Measurements from ENCODE around the gene GJA1.
"Not testable (repeated sequence)": the region's sequence is repeated elsewhere in the genome, so short reads cannot be mapped to it uniquely, and the experiment has no call there.

The GJA1 gene

GRCh38 chr6:121413879-121414278 lies 21.6 kb upstream of the GJA1 start:
- 89% methylated on average over 2 of the region's 2 CpGs for WGBS
- Histone ChIP-seq H3K9ac (ENCODE audit: low read depth, low read length) (no peak overlapping the region), H3K27ac (ENCODE audit: low read depth, low read length) (no peak overlapping the region), H3K36me3 (ENCODE audit: insufficient read depth, low read length) (no peaks in the 10 kb centered on the region), H3K4me1 (ENCODE audit: insufficient read depth, low read length) (no peaks in the 10 kb centered on the region), H3K4me3 (ENCODE audit: low read length) (no peak overlapping the region), H3K27me3 (ENCODE audit: insufficient read depth, low read length) (no peaks in the 10 kb centered on the region), H3K9me3 (ENCODE audit: insufficient read depth, low read depth, low read length) (no peaks in the 10 kb centered on the region)

DNA sequence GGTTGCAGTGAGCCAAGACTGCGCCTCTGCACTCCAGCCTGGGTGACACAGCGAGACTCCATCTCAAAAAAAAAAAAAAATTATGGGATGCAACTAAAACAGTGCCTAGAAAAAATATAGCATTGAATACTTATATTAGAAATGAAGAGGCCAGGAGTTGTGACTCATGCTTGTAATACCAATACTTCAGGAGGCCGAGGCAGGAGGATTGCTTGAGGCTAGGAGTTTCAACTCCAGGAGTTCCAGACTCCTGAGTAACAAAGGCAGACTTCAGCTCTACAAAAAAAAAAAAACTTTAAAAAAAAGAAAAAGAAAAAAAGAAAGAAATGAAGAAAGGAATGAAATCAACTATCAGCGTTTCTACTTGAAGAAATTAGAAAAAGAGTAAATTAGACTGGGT lies 17.1 kb upstream of the GJA1 start:
- Histone ChIP-seq H3K27ac (ENCODE audit: low read depth, low read length) (no peak overlapping the region), H3K9me3 (ENCODE audit: insufficient read depth, low read depth, low read length) (no peaks in the 10 kb centered on the region), H3K36me3 (ENCODE audit: insufficient read depth, low read length) (no peaks in the 10 kb centered on the region), H3K4me1 (ENCODE audit: insufficient read depth, low read length) (no peaks in the 10 kb centered on the region), H3K9ac (ENCODE audit: low read depth, low read length) (no peak overlapping the region), H3K4me3 (ENCODE audit: low read length) (no peak overlapping the region), H3K27me3 (ENCODE audit: insufficient read depth, low read length) (no peaks in the 10 kb centered on the region)
- WGBS, result 94% methylated on average over 3 of the region's 4 CpGs

GRCh38 chr6:121426686-121427085 lies 8.8 kb upstream of the GJA1 start:
- no peak overlapping the region for H3K9ac ChIP-seq (ENCODE audit: low read depth, low read length)
- WGBS, result 97% methylated on average over 2 of the region's 3 CpGs
- no peak overlapping the region for H3K4me3 ChIP-seq (ENCODE audit: low read length)
- H3K9me3 ChIP-seq (ENCODE audit: insufficient read depth, low read depth, low read length), result no peaks in the 10 kb centered on the region
- no peaks in the 10 kb centered on the region for H3K27me3 ChIP-seq (ENCODE audit: insufficient read depth, low read length)
- H3K27ac ChIP-seq (ENCODE audit: low read depth, low read length), result no peak overlapping the region
- H3K4me1 ChIP-seq (ENCODE audit: insufficient read depth, low read length), result peaks cover 15% of the 10 kb centered on the region
- H3K36me3 ChIP-seq (ENCODE audit: insufficient read depth, low read length), result no peaks in the 10 kb centered on the region

DNA sequence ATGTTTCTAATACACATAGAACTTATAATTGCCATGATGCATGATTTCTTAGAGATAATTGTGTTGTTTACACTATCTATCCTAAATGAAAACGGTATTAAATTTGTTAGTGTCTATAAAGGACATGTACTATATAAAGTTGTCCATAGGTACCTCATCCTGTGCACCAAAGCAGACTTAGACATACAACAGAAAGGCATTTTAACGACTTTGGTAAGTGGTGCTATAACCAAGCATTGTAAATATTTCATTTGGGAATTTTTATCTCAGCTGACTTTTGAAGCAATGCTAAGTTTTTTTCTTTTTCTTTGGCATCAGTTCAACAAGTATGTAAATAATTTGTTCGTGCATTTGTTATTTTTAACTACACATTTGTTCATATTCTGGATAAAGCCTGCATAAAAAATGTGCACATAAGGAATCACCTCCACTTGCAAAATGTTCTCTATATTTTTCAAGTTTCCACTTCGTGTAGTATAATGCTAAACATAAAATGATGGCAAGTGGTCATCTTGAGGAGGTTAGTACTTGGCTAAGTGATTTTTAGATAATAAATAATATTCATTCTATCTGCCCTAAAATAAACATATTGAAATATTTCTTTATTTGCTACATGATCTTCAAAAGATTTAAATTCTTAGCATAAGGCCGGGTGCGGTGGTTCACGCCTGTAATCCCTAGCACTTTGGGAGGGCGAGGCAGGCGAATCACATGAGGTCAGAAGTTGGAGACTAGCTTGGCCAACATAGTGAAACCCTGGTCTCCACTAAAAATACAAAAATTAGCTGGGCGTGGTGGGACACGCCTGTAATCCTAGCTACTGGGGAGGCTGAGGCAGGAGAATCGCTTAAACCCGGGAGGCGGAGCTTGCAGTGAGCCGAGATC lies 6.3 kb upstream of the GJA1 start:
- WGBS, result 95% methylated on average over 13 of the region's 15 CpGs
- Histone ChIP-seq H3K27ac (ENCODE audit: low read depth, low read length) (no peak overlapping the region), H3K4me1 (ENCODE audit: insufficient read depth, low read length) (peaks cover 30% of the 10 kb centered on the region), H3K9ac (ENCODE audit: low read depth, low read length) (no peak overlapping the region), H3K36me3 (ENCODE audit: insufficient read depth, low read length) (no peaks in the 10 kb centered on the region), H3K27me3 (ENCODE audit: insufficient read depth, low read length) (no peaks in the 10 kb centered on the region), H3K9me3 (ENCODE audit: insufficient read depth, low read depth, low read length) (no peaks in the 10 kb centered on the region), H3K4me3 (ENCODE audit: low read length) (no peak overlapping the region)

- Histone ChIP-seq H3K4me1 (ENCODE audit: insufficient read depth, low read length) (peaks cover 43% of the 10 kb centered on the region), H3K27ac (ENCODE audit: low read depth, low read length) (peak overlapping the region; percentile 96), H3K36me3 (ENCODE audit: insufficient read depth, low read length) (no peaks in the 10 kb centered on the region), H3K4me3 (ENCODE audit: low read length) (peak overlapping the region; percentile 31), H3K9ac (ENCODE audit: low read depth, low read length) (peak overlapping the region; percentile 51), H3K27me3 (ENCODE audit: insufficient read depth, low read length) (no peaks in the 10 kb centered on the region), H3K9me3 (ENCODE audit: insufficient read depth, low read depth, low read length) (no peaks in the 10 kb centered on the region)
- 2% methylated on average over 7 of the region's 10 CpGs for WGBS
Measured at GRCh38 chr6:121430514-121431460, 4.7 kb upstream of the GJA1 start.

- not testable (repeated sequence) for H3K36me3 ChIP-seq (ENCODE audit: insufficient read depth, low read length); H3K9me3 ChIP-seq (ENCODE audit: insufficient read depth, low read depth, low read length); H3K27me3 ChIP-seq (ENCODE audit: insufficient read depth, low read length); H3K4me3 ChIP-seq (ENCODE audit: low read length)
- WGBS, result 89% methylated on average over 6 of the region's 6 CpGs
- Histone ChIP-seq H3K4me1 (ENCODE audit: insufficient read depth, low read length) (peaks cover 43% of the 10 kb centered on the region), H3K27ac (ENCODE audit: low read depth, low read length) (peak overlapping the region; percentile 96), H3K9ac (ENCODE audit: low read depth, low read length) (peak overlapping the region; percentile 51; the same call in 1 of the 2 replicates)
Measured at GRCh38 chr6:121431776-121432175, 3.7 kb upstream of the GJA1 start.

DNA sequence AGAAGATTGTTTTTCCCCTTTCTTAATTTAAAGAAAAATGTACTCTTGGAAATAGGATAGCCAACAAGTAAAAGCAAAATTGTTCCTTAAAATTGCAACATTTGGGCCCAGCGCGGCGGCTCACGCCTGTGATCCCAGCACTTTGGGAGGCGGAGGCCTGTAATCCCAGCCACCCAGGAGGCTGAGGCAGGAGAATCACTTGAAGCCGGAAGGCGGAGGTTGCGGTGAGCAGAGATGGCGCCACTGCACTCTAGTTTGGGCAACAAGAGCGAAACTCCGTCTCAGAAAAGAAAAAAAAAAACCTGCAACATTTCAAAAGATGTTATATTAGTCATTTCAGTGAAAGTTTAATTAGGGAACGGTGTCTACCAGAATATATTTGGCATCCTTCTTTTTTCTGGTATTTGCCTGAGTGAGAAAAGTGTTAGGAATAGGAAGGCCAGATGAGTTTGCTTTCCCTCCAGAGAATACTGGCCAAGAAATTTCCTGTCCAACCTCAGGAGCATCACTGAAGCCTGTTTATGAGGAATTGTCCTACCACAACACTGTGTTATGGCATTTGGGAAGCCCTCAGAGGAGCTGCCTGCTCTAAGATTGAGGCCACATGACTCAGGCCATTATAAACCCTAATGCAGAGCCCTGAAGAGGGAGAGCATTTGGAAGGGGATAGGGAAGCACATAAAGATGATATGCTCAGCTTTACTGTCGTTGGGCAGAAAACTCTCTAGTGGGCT lies 1.2 kb upstream of the GJA1 start:
- peaks cover 4% of the 10 kb centered on the region for H3K36me3 ChIP-seq (ENCODE audit: insufficient read depth, low read length)
- 84% methylated on average over 13 of the region's 13 CpGs for WGBS
- peaks cover 45% of the 10 kb centered on the region for H3K4me1 ChIP-seq (ENCODE audit: insufficient read depth, low read length)
- 0 out of 2 replicates have a peak overlapping the region, but pooled peaks have one; percentile 99 for H3K4me3 ChIP-seq (ENCODE audit: low read length)
- H3K9ac ChIP-seq (ENCODE audit: low read depth, low read length), result peak overlapping the region; percentile 100; the same call in 1 of the 2 replicates
- H3K27ac ChIP-seq (ENCODE audit: low read depth, low read length), result peak overlapping the region; percentile 99; the same call in 1 of the 2 replicates
- no peaks in the 10 kb centered on the region for H3K27me3 ChIP-seq (ENCODE audit: insufficient read depth, low read length)
- no peaks in the 10 kb centered on the region for H3K9me3 ChIP-seq (ENCODE audit: insufficient read depth, low read depth, low read length)

DNA sequence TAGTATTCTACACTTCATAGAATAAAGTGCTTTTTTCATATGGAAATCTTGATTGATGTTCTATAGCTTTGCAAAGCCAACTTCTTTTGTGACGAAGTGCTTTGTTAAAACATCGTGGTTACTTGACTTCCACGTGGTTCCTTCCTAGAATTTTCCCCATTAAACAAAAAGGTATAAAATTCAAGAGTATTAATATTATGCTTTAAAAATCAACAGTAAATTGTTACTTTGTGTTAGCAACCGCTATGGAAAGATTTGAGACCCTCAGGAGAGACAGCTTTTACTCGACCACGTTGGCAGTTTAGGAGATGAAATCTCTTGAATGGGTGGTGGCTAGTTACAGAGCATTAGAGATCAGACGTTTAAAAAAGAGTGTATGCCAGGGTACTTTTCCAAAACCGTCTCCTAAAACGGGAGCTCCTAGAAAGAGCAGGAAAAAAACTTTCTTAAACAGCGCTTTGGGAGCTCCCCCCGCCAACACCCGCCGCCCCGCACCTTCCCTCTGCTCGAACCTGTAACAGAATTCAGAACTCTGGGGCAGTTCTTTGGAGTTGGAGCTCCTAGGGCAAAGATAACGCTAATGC lies 920 bp downstream of the GJA1 start:
- H3K27ac ChIP-seq (ENCODE audit: low read depth, low read length), result peak overlapping the region; percentile 99
- peaks cover 17% of the 10 kb centered on the region for H3K36me3 ChIP-seq (ENCODE audit: insufficient read depth, low read length)
- peak overlapping the region; percentile 100 for H3K9ac ChIP-seq (ENCODE audit: low read depth, low read length)

GRCh38 chr6:121436960-121437850 lies 1.8 kb downstream of the GJA1 start:
- Histone ChIP-seq H3K9me3 (ENCODE audit: insufficient read depth, low read depth, low read length) (no peaks in the 10 kb centered on the region), H3K9ac (ENCODE audit: low read depth, low read length) (peak overlapping the region; percentile 100), H3K27me3 (ENCODE audit: insufficient read depth, low read length) (no peaks in the 10 kb centered on the region), H3K4me3 (ENCODE audit: low read length) (peak overlapping the region; percentile 99), H3K4me1 (ENCODE audit: insufficient read depth, low read length) (peaks cover 51% of the 10 kb centered on the region), H3K27ac (ENCODE audit: low read depth, low read length) (peak overlapping the region; percentile 99), H3K36me3 (ENCODE audit: insufficient read depth, low read length) (peaks cover 25% of the 10 kb centered on the region)
- under 1% methylated on average over 44 of the region's 45 CpGs for WGBS

More for the DNA sequence above, 920 bp downstream of the GJA1 start:
- H3K4me1 ChIP-seq (ENCODE audit: insufficient read depth, low read length), result peaks cover 48% of the 10 kb centered on the region
- under 1% methylated on average over 14 of the region's 16 CpGs for WGBS
- H3K27me3 ChIP-seq (ENCODE audit: insufficient read depth, low read length), result no peaks in the 10 kb centered on the region
- H3K9me3 ChIP-seq (ENCODE audit: insufficient read depth, low read depth, low read length), result no peaks in the 10 kb centered on the region
- peak overlapping the region; percentile 99 for H3K4me3 ChIP-seq (ENCODE audit: low read length)
